A549 treated with DMSO at 1 μM for 4 hours (cell line): ENCODE measurements around the gene LCE3A. TPM values are rescaled to one million over a fixed set of nuclear protein-coding genes. Genes with fewer than 3 reads are reported as not detected.

Source experiments
- total RNA-seq: library from RNA; stranded (reverse); fragments of 200-300 nt; extraction: Qiagen RNA extraction; gene quantifications from 5 replicates; pipeline ENCODE4 v1.2.3, GENCODE V29; 2022; ENCODE audit warnings: low read depth

LCE3A gene, protein sequence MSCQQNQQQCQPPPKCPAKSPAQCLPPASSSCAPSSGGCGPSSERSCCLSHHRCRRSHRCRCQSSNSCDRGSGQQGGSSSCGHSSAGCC
- total RNA-seq: not detected in 5 replicates

GRCh38 chr1:152622803-152623202, at the start of gene LCE3A:
LCE3A (minus strand) TSS chr1:152623103; CDS start chr1:152623103, 0 bp downstream.

DNA sequence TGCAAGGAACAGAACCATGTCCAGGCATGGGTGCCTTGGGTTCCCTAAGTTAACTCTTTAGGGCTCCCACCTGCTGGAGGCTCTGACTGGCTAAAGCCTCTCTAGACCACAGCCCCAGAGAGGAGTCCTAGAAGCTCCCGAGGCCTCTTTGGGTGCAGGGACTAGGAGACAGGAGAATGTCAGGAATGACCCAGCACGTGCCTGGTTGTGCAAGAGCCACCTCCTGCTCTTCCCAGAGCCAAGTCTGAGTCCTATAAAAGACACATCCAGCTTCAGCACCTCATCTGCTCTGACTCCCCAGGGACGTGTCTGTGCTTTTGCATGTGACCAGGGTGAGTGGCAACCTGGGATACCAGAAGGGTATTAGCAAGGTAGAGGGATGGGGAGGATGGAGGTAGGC, 40.2 kb upstream of the LCE3A start, which contains the start of gene LCE2D:
LCE2D (plus strand) TSS at position 283 of the 400 bp plus-strand sequence. CDS start 726 bp downstream, outside the sequence.

DNA sequence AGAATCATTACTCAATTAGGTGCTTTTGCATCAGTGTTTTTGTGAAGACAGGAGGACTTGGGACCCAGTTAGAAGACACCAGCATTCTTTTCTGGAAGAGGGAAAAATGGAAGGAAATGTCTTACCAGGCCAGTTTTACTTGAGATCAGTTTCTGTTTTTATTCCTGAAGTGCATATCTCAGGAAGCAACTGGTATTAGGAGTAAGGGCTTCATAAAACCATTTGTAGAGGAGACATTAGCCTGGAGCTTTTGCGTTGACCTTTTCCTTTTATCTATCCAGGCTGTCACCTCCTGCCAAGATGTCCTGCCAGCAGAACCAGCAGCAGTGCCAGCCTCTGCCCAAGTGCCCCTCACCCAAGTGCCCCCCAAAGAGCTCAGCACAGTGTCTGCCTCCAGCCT, 9.4 kb downstream of the LCE3A start, which contains the start of gene LCE3B:
LCE3B (plus strand) TSS at position 301 of the 400 bp plus-strand sequence; CDS start at position 301, 0 bp downstream.

GRCh38 chr1:152599934-152600333, 23.0 kb downstream of the LCE3A start, which contains the start of gene LCE3C:
LCE3C (plus strand) TSS chr1:152600234; CDS start chr1:152600732, 498 bp downstream.

DNA sequence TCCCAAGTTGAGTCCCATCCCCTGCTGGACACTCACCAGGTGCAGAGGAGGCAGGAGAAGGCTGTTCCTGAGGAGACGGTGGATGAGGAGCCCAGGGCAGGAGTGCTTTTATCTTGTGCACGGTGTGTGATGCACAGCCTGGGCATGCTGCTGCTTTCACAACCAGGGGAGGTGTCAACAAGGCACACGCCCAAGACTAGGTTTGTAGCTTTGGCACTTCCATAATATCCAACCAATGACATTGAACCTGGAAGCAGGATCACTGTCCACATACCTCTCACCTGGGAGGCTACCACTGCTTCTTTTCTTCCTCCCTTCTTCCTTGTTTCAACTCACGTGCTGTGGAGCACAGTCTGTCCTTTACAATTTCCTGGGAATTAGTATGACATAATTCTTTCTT, 42.5 kb downstream of the LCE3A start, which contains the start of gene LCE3D:
LCE3D (minus strand) TSS at position 84 of the 400 bp plus-strand sequence. CDS start 580 bp downstream, outside the sequence.

Other genes with a start within 250 kb of the LCE3A start
- not detected in 5 replicates for gene CRNN, start 208.8 kb downstream of the LCE3A start, total RNA-seq
- gene LCE5A, start 112.3 kb downstream of the LCE3A start, total RNA-seq: 0.31 TPM in 1 of 5 replicates, not detected in the others
- 0.25 to 0.48 TPM (median 0.43 TPM) in 4 of 5 replicates, not detected in the other for gene CRCT1, start 108.6 kb downstream of the LCE3A start, total RNA-seq
- not detected in 5 replicates for gene LCE3E, start 56.3 kb downstream of the LCE3A start, total RNA-seq
- 0.69 to 1.3 TPM (median 0.88 TPM) in 5 replicates for gene LCE3D, start 42.6 kb downstream of the LCE3A start, total RNA-seq
- gene LCE3C, start 22.9 kb downstream of the LCE3A start, total RNA-seq: not detected in 5 replicates
- gene LCE3B, start 9.3 kb downstream of the LCE3A start, total RNA-seq: not detected in 5 replicates
- not detected in 5 replicates for gene LCE2D, start 40.3 kb upstream of the LCE3A start, total RNA-seq
- gene LCE2C, start 52.2 kb upstream of the LCE3A start, total RNA-seq: not detected in 5 replicates
- gene LCE2B, start 63.0 kb upstream of the LCE3A start, total RNA-seq: not detected in 5 replicates
- gene LCE2A, start 75.2 kb upstream of the LCE3A start, total RNA-seq: not detected in 5 replicates
- not detected in 5 replicates for gene LCE4A, start 85.1 kb upstream of the LCE3A start, total RNA-seq
- gene KPRP, start 134.9 kb upstream of the LCE3A start, total RNA-seq: not detected in 5 replicates
- gene LCE1F, start 152.0 kb upstream of the LCE3A start, total RNA-seq: not detected in 5 replicates
- gene LCE1E, start 163.2 kb upstream of the LCE3A start, total RNA-seq: 0.08 TPM in 1 of 5 replicates, not detected in the others
- not detected in 5 replicates for gene LCE1D, start 173.6 kb upstream of the LCE3A start, total RNA-seq
- not detected in 5 replicates for gene LCE1C, start 183.5 kb upstream of the LCE3A start, total RNA-seq
- not detected in 5 replicates for gene LCE1B, start 188.9 kb upstream of the LCE3A start, total RNA-seq
- not detected in 5 replicates for gene LCE1A, start 204.4 kb upstream of the LCE3A start, total RNA-seq
- gene LCE6A, start 219.8 kb upstream of the LCE3A start, total RNA-seq: not detected in 5 replicates
- not detected in 5 replicates for gene LCE7A, start 236.9 kb upstream of the LCE3A start, total RNA-seq